ENCODE results near the gene KCTD8. TPM values are rescaled to one million over a fixed set of nuclear protein-coding genes. Genes with fewer than 3 reads are reported as not detected.

The KCTD8 gene
- total and polyA plus RNA-seq, 9 donors, result 0.98 to 6.1 (median 2.0) TPM

GRCh38 chr4:44228326-44228725, 220.3 kb downstream of the KCTD8 start:
- no peaks in the 10 kb centered on the region for H3K36me3 ChIP-seq
- intact Hi-C loops (cut with DNase I), result no loop called here
- no peak overlapping the region for H3K4me3 ChIP-seq
- H3K4me1 ChIP-seq (ENCODE audit: insufficient read depth), result no peaks in the 10 kb centered on the region
- H3K27me3 ChIP-seq, result no peaks in the 10 kb centered on the region
- 89 to 95% (median 91%) methylated on average over 1 of the region's 1 CpG for WGBS, 3 donors
- no peak for TF ChIP-seq CTCF (IDR thresholded peaks at IDR 0.05)
- TF ChIP-seq EP300 (IDR thresholded peaks at IDR 0.05), result no peak
- TF ChIP-seq POLR2A (IDR thresholded peaks at IDR 0.05), result no peak
- no peak for DNase-seq
- no peaks in the 10 kb centered on the region for H3K9me3 ChIP-seq
- H3K27ac ChIP-seq, result no peak overlapping the region

GRCh38 chr4:44221407-44221806, 227.2 kb downstream of the KCTD8 start:
- Histone ChIP-seq H3K4me1 (ENCODE audit: insufficient read depth) (no peaks in the 10 kb centered on the region), H3K27me3 (no peaks in the 10 kb centered on the region), H3K36me3 (no peaks in the 10 kb centered on the region), H3K27ac (no peak overlapping the region), H3K4me3 (no peak overlapping the region), H3K9me3 (no peaks in the 10 kb centered on the region)
- intact Hi-C loops (cut with DNase I), result no loop called here
- WGBS, 3 donors, result 43 to 57% (median 49%) methylated on average over 4 of the region's 4 CpGs
- TF ChIP-seq EP300 (IDR thresholded peaks at IDR 0.05) (no peak), POLR2A (IDR thresholded peaks at IDR 0.05) (no peak), CTCF (IDR thresholded peaks at IDR 0.05) (no peak)
- peak in 3 of 5 donors; percentile 13 to 23 (median 20) for DNase-seq

- TF ChIP-seq EP300 (IDR thresholded peaks at IDR 0.05) (no peak), POLR2A (IDR thresholded peaks at IDR 0.05) (no peak), CTCF (IDR thresholded peaks at IDR 0.05) (no peak)
- no peak for DNase-seq
- no peak overlapping the region for H3K27ac ChIP-seq
- no peaks in the 10 kb centered on the region for H3K4me1 ChIP-seq (ENCODE audit: insufficient read depth)
- H3K9me3 ChIP-seq, result no peaks in the 10 kb centered on the region
- H3K4me3 ChIP-seq, result no peak overlapping the region
- intact Hi-C loops (cut with DNase I), result no loop called here
- no peaks in the 10 kb centered on the region for H3K27me3 ChIP-seq
- no peaks in the 10 kb centered on the region for H3K36me3 ChIP-seq
Observed at GRCh38 chr4:44210750-44211149, 237.9 kb downstream of the KCTD8 start.

GRCh38 chr4:44196796-44197195, 251.8 kb downstream of the KCTD8 start:
- DNase-seq, result no peak
- no peak for TF ChIP-seq EP300 (IDR thresholded peaks at IDR 0.05)
- no peak for TF ChIP-seq POLR2A (IDR thresholded peaks at IDR 0.05)
- TF ChIP-seq CTCF (IDR thresholded peaks at IDR 0.05), result no peak
- no peaks in the 10 kb centered on the region for H3K36me3 ChIP-seq
- no peaks in the 10 kb centered on the region for H3K9me3 ChIP-seq
- intact Hi-C loops (cut with DNase I), result no loop called here
- no peaks in the 10 kb centered on the region for H3K4me1 ChIP-seq (ENCODE audit: insufficient read depth)
- WGBS, 3 donors, result 84 to 100% (median 92%) methylated on average over 1 of the region's 1 CpG
- no peak overlapping the region for H3K27ac ChIP-seq
- H3K4me3 ChIP-seq, result no peak overlapping the region
- no peaks in the 10 kb centered on the region for H3K27me3 ChIP-seq

GRCh38 chr4:44194365-44194764, 254.2 kb downstream of the KCTD8 start:
- no peaks in the 10 kb centered on the region for H3K36me3 ChIP-seq
- WGBS, 3 donors, result 20 to 38% (median 31%) methylated on average over 1 of the region's 1 CpG
- no peak overlapping the region for H3K27ac ChIP-seq
- no peaks in the 10 kb centered on the region for H3K9me3 ChIP-seq
- no peaks in the 10 kb centered on the region for H3K4me1 ChIP-seq (ENCODE audit: insufficient read depth)
- no peak for TF ChIP-seq CTCF (IDR thresholded peaks at IDR 0.05)
- no peak for TF ChIP-seq EP300 (IDR thresholded peaks at IDR 0.05)
- TF ChIP-seq POLR2A (IDR thresholded peaks at IDR 0.05), result no peak
- no peaks in the 10 kb centered on the region for H3K27me3 ChIP-seq
- no peak for DNase-seq
- intact Hi-C loops (cut with DNase I), result no loop called here
- no peak overlapping the region for H3K4me3 ChIP-seq
